CD1c-positive myeloid dendritic cell (primary cell): ENCODE results near the gene CPSF6.
A peak's percentile ranks its signal among the peaks of the same experiment; 100 is the strongest.
"Not testable (repeated sequence)": the region's sequence is repeated elsewhere in the genome, so short reads cannot be mapped to it uniquely, and the experiment has no call there.

Source experiments
- DNase-seq: peaks from one replicate; pipeline ENCODE4 v3.0.0-alpha.2; 2016; ENCODE audit errors: extremely low spot score

The CPSF6 gene

GRCh38 chr12:69258655-69259054 lies 19.3 kb downstream of the CPSF6 start:
- DNase-seq: no peak

- no peak for DNase-seq
Measured at GRCh38 chr12:69262264-69262974, 23.1 kb downstream of the CPSF6 start.

- DNase-seq: no peak
Measured at GRCh38 chr12:69265205-69265604, 25.8 kb downstream of the CPSF6 start.

GRCh38 chr12:69265633-69266032 lies 26.3 kb downstream of the CPSF6 start:
- DNase-seq: not testable (repeated sequence)

- no peak for DNase-seq
Measured at GRCh38 chr12:69266036-69266635, 26.8 kb downstream of the CPSF6 start.

GRCh38 chr12:69269736-69270135 lies 30.4 kb downstream of the CPSF6 start:
- DNase-seq: no peak

- DNase-seq: no peak
Measured at GRCh38 chr12:69272511-69272910, 33.1 kb downstream of the CPSF6 start.

GRCh38 chr12:69274861-69275260 lies 35.5 kb downstream of the CPSF6 start:
- DNase-seq: no peak

GRCh38 chr12:69275471-69275891 lies 36.1 kb downstream of the CPSF6 start:
- DNase-seq: no peak

- DNase-seq: no peak
Measured at GRCh38 chr12:69278814-69279782, 39.7 kb downstream of the CPSF6 start.

GRCh38 chr12:69284131-69284530 lies 44.8 kb downstream of the CPSF6 start:
- peak; percentile 75 for DNase-seq

- no peak for DNase-seq
Measured at GRCh38 chr12:69287556-69287955, 48.2 kb downstream of the CPSF6 start.

GRCh38 chr12:69290545-69291277 lies 51.3 kb downstream of the CPSF6 start:
- peak; percentile 88 for DNase-seq

- no peak for DNase-seq
Measured at GRCh38 chr12:69291278-69291593, 51.9 kb downstream of the CPSF6 start.

- no peak for DNase-seq
Measured at GRCh38 chr12:69298133-69298532, 58.8 kb downstream of the CPSF6 start.

GRCh38 chr12:69298947-69299346 lies 59.6 kb downstream of the CPSF6 start:
- no peak for DNase-seq

GRCh38 chr12:69304284-69304683 lies 64.9 kb downstream of the CPSF6 start:
- DNase-seq: no peak

- DNase-seq: no peak
Measured at GRCh38 chr12:69309461-69309860, 70.1 kb downstream of the CPSF6 start.

- no peak for DNase-seq
Measured at GRCh38 chr12:69313209-69313608, 73.8 kb downstream of the CPSF6 start.

- not testable (repeated sequence) for DNase-seq
Measured at GRCh38 chr12:69316784-69317183, 77.4 kb downstream of the CPSF6 start.

- not testable (repeated sequence) for DNase-seq
Measured at GRCh38 chr12:69317233-69317632, 77.9 kb downstream of the CPSF6 start.

GRCh38 chr12:69318225-69318624 lies 78.9 kb downstream of the CPSF6 start:
- no peak for DNase-seq
